ENCODE results near the gene SIAH1.
A peak's percentile ranks its signal among the peaks of the same experiment; 100 is the strongest.
"Not testable (repeated sequence)": the region's sequence is repeated elsewhere in the genome, so short reads cannot be mapped to it uniquely, and the experiment has no call there.

Gene SIAH1

DNA sequence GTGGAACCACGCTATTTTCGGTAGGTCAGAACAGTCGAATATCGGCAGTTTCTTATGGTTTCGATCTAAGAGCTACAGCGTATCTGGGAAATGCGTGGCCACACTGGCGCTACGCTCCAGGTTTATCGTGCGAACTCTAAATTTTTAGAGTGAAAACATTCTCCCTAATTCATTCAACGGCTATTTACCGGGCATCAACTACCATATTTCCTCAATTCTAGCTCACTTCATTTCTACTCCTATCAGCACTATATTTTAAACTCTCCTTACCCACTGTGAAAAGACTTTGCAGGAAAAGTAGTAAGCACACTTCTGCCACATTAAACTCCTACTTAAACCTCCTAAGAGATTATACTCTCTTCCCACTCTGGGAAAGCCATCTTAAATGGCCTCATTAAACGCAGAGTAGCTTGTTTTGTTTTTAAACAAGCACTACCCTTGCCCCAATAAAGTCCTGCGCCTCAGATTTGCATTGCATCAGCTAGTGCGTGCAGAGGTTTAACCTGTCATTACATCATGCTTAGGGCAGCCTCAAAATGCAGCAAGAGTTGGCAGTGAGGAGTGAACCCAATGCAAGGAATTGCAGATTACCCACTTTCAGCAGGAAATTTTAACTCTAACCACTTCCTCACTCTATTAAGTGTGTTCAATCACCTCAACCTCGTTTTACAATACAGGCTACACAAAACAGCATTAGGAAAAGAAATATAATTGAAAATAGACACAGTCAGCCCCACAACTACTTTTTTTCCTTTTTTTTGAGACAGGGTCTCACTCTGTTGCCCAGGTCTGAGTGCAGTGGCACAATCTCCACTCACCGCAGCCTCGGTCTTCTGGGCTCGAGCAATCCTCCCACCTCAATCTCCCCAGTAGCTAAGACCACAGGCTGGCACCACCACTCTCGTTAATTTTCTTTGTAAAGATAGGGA is 18.8 kb downstream of the SIAH1 start:
- peak in 1 of 51 donors; percentile 52 for DNase-seq

DNA sequence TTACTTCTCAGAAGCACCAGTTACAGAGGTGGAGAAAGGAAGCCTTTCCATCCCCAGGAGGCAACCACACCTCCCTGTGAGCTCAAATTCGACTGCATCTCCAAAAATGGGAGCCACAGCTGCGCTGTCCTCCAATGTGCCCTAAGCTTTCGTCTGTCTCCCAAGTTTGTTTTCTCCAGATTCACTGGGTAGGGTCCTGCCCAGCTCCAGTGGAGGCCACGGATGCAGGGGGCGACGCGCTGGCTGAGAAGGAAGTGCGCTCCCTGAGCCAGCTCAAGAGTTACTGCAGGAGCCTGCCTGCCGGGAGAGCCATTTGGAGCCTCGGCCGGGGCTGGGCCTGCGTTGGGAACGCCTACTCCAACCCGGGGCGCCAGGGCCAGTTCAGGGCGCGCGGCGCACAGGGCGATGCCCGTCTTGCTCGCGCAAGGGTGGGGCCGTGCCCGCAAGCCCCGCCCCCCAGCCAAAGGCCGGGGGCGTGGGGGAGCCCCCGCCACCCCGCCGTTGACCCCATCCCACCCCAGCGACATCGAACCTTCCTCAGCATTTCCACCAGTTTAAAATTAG is 19.5 kb downstream of the SIAH1 start:
- DNase-seq = peak in 47 of 51 donors; percentile 25 to 90 (median 74)

DNA sequence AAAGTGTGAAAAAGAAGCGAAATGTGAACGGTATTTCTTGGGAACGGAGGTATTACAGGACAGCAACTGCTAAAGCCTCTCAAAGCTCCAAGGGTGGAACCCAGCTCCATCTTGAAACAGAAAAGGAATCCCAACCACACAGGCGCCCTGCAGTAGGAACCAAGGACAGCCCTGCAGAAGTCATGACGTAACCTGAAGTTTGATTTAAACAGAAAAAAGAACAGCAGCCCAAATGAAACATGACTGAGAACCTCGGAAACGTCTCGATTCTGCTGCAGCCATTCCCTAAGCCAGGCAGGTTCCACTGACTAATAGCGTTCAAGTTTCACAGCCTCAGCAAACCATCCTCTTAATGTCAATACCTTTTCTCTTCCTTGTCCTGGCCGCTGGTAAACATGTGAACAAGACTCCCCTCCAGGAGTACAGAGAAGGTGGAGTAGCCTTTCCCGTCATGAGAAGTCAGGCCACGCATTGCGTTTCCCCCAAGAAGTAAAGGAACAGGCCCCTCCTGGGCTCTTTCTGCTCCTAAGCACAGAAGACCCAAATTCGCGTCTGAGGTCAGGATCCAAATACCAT is 20.1 kb downstream of the SIAH1 start:
- peak in 1 of 51 donors; percentile 33 for DNase-seq

- DNase-seq = peak in 1 of 51 donors; percentile 6
Observed at GRCh38 chr16:48361540-48362144, 23.6 kb downstream of the SIAH1 start.

- no peak for DNase-seq
Observed at GRCh38 chr16:48361012-48361411, 24.2 kb downstream of the SIAH1 start.

- DNase-seq = no peak
Observed at GRCh38 chr16:48359983-48360382, 25.2 kb downstream of the SIAH1 start.

- DNase-seq = no peak
Observed at GRCh38 chr16:48358419-48358818, 26.8 kb downstream of the SIAH1 start.

DNA sequence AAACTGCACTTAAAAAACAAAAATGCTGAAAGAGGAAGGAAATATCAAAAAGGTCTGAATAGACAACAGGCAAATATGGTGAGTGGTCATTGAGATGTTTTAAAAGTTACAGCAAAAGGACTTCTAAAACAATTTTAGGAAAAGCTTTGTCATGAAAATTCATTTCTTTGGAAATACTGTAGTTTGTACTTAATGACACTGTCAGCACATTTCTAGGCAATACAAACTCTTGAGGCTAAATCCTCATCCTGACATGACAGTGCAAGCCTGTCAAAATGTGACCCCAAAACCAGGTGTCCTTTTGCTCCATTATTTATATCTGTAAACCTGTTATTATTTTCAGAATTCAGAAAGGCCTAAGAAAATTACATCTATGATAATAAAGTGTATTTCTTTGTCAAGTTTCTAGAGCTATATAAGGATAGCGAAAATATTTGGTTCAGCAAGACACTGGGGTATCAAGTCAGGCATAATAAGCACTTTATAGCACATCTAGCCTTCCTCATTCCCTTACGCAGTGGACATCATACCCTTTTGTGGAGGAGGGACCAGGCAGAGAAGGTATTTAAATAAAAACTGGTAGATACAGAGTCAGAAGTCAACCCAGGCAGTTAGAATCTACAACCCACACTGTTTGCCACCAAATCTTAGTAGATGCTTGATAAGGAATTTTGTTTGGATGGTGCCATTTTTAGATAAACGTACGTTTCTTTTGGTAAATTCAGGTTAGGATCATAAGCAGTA is 28.4 kb downstream of the SIAH1 start:
- DNase-seq = no peak

DNA sequence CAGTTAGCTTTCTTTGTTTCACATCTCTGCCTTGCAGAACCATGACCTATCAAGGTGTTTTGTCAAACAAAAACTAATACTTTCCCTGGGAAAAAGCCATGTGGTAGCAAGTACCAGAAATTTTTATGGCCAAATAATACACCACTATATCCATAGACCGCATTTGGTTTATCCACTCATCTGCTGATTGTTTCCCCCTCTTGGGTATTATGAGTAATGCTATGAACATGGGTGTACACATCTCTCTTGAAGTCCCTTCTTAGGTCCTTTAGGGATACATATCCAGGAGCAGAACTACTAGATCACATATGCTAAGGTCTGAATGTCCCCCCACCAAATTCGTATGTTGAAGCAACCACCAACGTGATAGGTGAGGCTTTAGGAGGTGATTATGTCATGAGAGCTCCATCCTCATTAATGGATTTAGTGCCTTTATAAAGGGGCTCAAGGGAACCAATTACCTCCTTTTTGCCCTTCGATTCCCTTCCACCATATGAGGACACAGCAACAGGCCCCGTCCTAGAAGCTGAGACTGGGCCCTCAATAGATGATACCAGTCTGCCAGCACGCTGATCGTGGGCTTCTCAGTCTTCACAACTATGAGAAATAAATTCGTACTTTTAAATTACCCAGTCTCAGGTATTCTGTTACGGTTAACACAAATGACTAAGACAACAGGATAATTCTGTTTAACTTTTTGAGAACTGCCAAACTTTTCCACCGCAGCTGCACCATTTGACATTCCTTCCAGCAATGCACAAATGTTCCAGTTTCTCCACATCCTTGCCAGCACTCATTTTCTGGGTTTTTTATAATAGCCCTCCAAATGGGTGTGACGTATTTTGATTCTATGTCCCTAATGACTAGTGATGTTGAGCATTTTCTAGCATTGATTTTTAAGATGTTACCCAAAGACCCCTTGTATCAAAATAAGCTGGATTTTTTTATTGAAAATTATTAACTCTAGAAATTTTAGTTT is 30.0 kb downstream of the SIAH1 start:
- DNase-seq = no peak

DNA sequence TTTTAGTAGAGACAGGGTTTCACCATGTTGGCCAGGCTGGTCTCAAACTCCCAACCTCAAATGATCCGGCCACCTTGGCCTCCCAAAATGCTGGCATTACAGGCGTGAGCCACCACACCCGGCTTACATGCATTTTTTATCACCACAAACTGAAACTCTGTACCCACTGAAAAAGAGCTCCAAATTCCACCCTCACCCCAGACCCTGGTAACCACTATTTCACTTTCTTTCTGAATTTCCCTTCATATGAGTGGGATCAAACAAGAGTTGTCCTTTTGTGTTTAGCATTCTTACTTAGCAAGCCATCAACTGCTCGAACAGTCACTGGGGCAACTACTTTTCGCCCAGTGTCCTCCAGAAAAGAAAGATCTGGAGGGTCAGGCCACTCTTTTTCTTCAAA is 30.8 kb downstream of the SIAH1 start:
- DNase-seq = not testable (repeated sequence)

- DNase-seq = peak in 23 of 51 donors; percentile 4 to 68 (median 27)
Observed at GRCh38 chr16:48353565-48354163, 31.5 kb downstream of the SIAH1 start.

GRCh38 chr16:48352648-48353390 is 32.4 kb downstream of the SIAH1 start:
- DNase-seq = no peak

DNA sequence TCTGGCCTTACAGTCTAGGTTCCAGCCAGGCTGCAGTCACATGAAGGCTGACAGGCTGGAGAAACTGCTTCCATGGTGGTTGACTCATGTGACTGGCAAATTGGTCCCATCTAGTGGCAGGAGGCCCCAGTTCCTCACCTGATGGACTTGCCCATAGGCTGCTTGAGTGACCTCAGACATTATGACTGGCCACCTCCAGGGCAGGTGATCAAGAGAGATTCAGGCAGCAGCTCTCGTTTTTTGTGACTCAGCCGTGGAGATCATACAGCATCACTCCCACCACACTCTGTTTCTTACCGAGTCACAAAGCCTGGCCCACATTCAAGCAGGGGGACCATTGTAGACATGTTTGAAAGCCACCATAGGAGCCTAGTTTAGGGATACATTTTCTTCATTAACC is 34.5 kb downstream of the SIAH1 start:
- peak in 1 of 51 donors; percentile 51 for DNase-seq

DNA sequence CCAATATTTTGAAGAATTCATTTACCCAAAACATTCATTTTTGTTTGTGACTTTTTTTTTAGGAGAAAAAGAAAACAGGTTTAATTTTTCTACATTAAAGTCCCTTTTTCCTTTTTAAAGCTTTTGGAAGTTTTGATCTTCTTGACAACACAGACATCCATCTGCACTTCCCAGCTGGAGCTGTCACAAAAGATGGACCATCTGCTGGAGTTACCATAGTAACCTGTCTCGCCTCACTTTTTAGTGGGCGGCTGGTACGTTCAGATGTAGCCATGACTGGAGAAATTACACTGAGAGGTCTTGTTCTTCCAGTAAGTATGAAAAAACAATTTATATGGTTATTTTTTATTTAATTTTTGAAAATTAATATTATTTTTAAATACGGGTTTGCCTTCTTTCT is 37.2 kb downstream of the SIAH1 start:
- peak in 5 of 51 donors; percentile 9 to 41 (median 14) for DNase-seq

- no peak for DNase-seq
Observed at GRCh38 chr16:48347191-48347865, 37.9 kb downstream of the SIAH1 start.

- no peak for DNase-seq
Observed at GRCh38 chr16:48342591-48342990, 42.6 kb downstream of the SIAH1 start.

DNA sequence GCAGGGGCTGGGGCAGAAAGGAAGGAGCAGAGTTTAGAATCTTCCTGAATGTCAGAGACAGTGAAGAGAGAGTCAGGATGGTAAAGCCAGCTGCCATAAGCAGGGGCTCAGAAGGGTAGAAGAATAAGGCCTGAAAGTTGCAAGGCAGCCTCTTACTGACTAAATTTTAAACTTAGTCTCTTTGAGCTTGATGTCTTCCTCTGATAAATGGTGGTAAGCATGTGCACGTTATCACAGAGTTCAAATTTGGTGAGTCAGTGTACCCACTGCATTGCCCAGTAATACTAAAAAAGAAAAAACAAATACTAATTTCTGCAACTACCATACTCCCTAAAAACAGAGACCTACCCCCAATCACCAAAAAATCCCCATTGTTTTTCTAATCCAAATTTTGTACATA is 45.2 kb downstream of the SIAH1 start:
- DNase-seq = no peak

- no peak for DNase-seq
Observed at GRCh38 chr16:48335961-48336360, 49.3 kb downstream of the SIAH1 start.
